HepG2 (cell line): Measurements from ENCODE around the gene PBX2. TPM values are rescaled to one million over a fixed set of nuclear protein-coding genes. Genes with fewer than 3 reads are reported as not detected.
A peak's percentile ranks its signal among the peaks of the same experiment; 100 is the strongest.

Experiments used
- CCAR2 ChIP-seq: fragments of 200-400 bp; formaldehyde crosslinking; optimal IDR thresholded peaks from 2 replicates; pipeline ENCODE3; 2018; ENCODE audit warnings: low read depth, mild to moderate bottlenecking, low read length, moderate library complexity
- DBP ChIP-seq: sonication (generic); formaldehyde crosslinking; IDR thresholded peaks from 2 replicates; pipeline ENCODE4 v1.4.0; 2020; ENCODE audit warnings: missing genetic modification reagents; ENCODE audit errors: not compliant biosample characterization
- DNMT1 ChIP-seq: sonication (generic); formaldehyde crosslinking; IDR thresholded peaks from 2 replicates; pipeline ENCODE4 v1.5.1; 2020; ENCODE audit warnings: mild to moderate bottlenecking, missing genetic modification reagents
- DR1 ChIP-seq: sonication (generic); formaldehyde crosslinking; IDR thresholded peaks from 2 replicates; pipeline ENCODE4 v1.8.0; 2021; ENCODE audit warnings: mild to moderate bottlenecking, missing genetic modification reagents, inconsistent platforms
- HMG20A ChIP-seq: IDR thresholded peaks from 2 replicates; pipeline ENCODE4 v1.6.1; 2016; ENCODE audit warnings: borderline replicate concordance
- MBD4 ChIP-seq: IDR thresholded peaks from 2 replicates; pipeline ENCODE4 v1.6.1; 2012; ENCODE audit warnings: low read length, inconsistent platforms, borderline replicate concordance
- MBNL3 ChIP-seq: fragments of 250-450 bp; sonication (Bioruptor Pico); conservative IDR thresholded peaks from 2 replicates; pipeline ENCODE4 v1.8.0; 2022; ENCODE audit warnings: mild to moderate bottlenecking, inconsistent platforms
- NFRKB ChIP-seq: fragments of 450-650 bp; IDR thresholded peaks from 2 replicates; pipeline ENCODE4 v1.6.1; 2017
- PRDM10 ChIP-seq: sonication (generic); formaldehyde crosslinking; IDR thresholded peaks from 2 replicates; pipeline ENCODE4 v1.4.0; 2020; ENCODE audit warnings: low read depth, missing genetic modification reagents
- ZBTB46 ChIP-seq: sonication (generic); formaldehyde crosslinking; IDR thresholded peaks from 2 replicates; pipeline ENCODE4 v1.4.0; 2020; ENCODE audit warnings: mild to moderate bottlenecking, missing genetic modification reagents, borderline replicate concordance
- ZFP41 ChIP-seq: sonication (generic); formaldehyde crosslinking; IDR thresholded peaks from 2 replicates; pipeline ENCODE4 v1.4.0; 2020; ENCODE audit warnings: mild to moderate bottlenecking, missing genetic modification reagents, borderline replicate concordance
- ZNF18 ChIP-seq: sonication (generic); formaldehyde crosslinking; IDR thresholded peaks from 2 replicates; pipeline ENCODE4 v1.8.0; 2022; ENCODE audit warnings: mild to moderate bottlenecking, missing genetic modification reagents; ENCODE audit not compliant: insufficient replicate concordance
- ZNF326 ChIP-seq: sonication (generic); formaldehyde crosslinking; IDR thresholded peaks from 2 replicates; pipeline ENCODE4 v1.4.0; 2020; ENCODE audit warnings: missing genetic modification reagents, borderline replicate concordance
- ZNF484 ChIP-seq: sonication (generic); formaldehyde crosslinking; IDR thresholded peaks from 2 replicates; pipeline ENCODE4 v1.5.1; 2020; ENCODE audit warnings: mild to moderate bottlenecking, low read depth, missing genetic modification reagents, borderline replicate concordance
- ZNF503 ChIP-seq: sonication (generic); formaldehyde crosslinking; IDR thresholded peaks from 2 replicates; pipeline ENCODE4 v1.4.0; 2020; ENCODE audit warnings: missing genetic modification reagents
- ZNF580 ChIP-seq: IDR thresholded peaks from 2 replicates; pipeline ENCODE4 v1.6.1; 2016; ENCODE audit warnings: low read depth, borderline replicate concordance
- ZNF607 ChIP-seq: sonication (generic); formaldehyde crosslinking; IDR thresholded peaks from 2 replicates; pipeline ENCODE4 v1.5.1; 2020; ENCODE audit warnings: missing genetic modification reagents, mild to moderate bottlenecking, borderline replicate concordance
- ZNF674 ChIP-seq: sonication (generic); formaldehyde crosslinking; IDR thresholded peaks from 2 replicates; pipeline ENCODE4 v1.5.0; 2020; ENCODE audit warnings: low read depth, mild to moderate bottlenecking, missing genetic modification reagents
- polyA plus RNA-seq, 8 experiments: library from polyadenylated mRNA; depleted of rRNA in 3 of 8; stranded (reverse) in 7 of 8; unstranded in 1 of 8; fragments of >200 nt; fragmentation: Illumina TruSeq in 4 of 8; extraction: Trizol in 4 of 8; gene quantifications; 2 replicates each; pipeline versions ENCODE4 v1.2.1 to v1.2.3, GENCODE V29; 2011 to 2016; ENCODE audit warnings: low read depth in 4 of 8, missing spikeins in 1 of 8, mixed read lengths in 1 of 8; ENCODE audit not compliant: insufficient read depth in 1 of 8
- total RNA-seq, 5 experiments: library from RNA; depleted of rRNA; stranded (reverse); fragments of >200 nt; fragmentation: Illumina TruSeq; extraction: Trizol; gene quantifications; 2 replicates each; pipeline ENCODE4 v1.2.3, GENCODE V29; 2016; ENCODE audit warnings: low read depth in 1 of 5

Gene PBX2
- total and polyA plus RNA-seq, 2 of the 13 experiments (the other 11 are each of a cell fraction or from before 2014, with no cell fraction given) = 42.3 to 77.8 TPM

- no peak for TF ChIP-seq HMG20A
- no peak for TF ChIP-seq ZNF503
- 0 out of 2 replicates have a peak, but pooled peaks have one; percentile 71 for TF ChIP-seq DNMT1 (CRISPR knock-in tag)
- peak; percentile 41; the same call in 1 of the 2 replicates for TF ChIP-seq PRDM10 (CRISPR knock-in tag)
- TF ChIP-seq NFRKB = no peak
- no peak for TF ChIP-seq MBNL3
- TF ChIP-seq ZNF580 (CRISPR knock-in tag) = no peak; the same call in 1 of the 2 replicates
- 0 out of 2 replicates have a peak, but pooled peaks have one; percentile 34 for TF ChIP-seq ZNF674 (CRISPR knock-in tag)
- TF ChIP-seq DBP (CRISPR knock-in tag) = no peak
- TF ChIP-seq ZNF18 (CRISPR knock-in tag) = peak; percentile 36
- TF ChIP-seq CCAR2 = no peak
- TF ChIP-seq ZNF326 = no peak
- no peak for TF ChIP-seq ZBTB46 (CRISPR knock-in tag)
- peak; percentile 33; the same call in 1 of the 2 replicates for TF ChIP-seq DR1 (CRISPR knock-in tag)
- TF ChIP-seq ZNF607 (CRISPR knock-in tag) = peak; percentile 55; the same call in 1 of the 2 replicates
- 0 out of 2 replicates have a peak, but pooled peaks have one; percentile 19 for TF ChIP-seq ZNF484 (CRISPR knock-in tag)
- TF ChIP-seq MBD4 = no peak
- TF ChIP-seq ZFP41 (CRISPR knock-in tag) = no peak
Observed at GRCh38 chr6:32175711-32176475, 14.1 kb downstream of the PBX2 start, which contains the start of gene AGPAT1 (continued).
